IPS DF 19.7 (cell line): ENCODE results near the gene EEFSEC.

Experiments
- DNase-seq: peaks from one replicate; pipeline ENCODE4 v3.0.0-alpha.2; 2013; ENCODE audit warnings: low read depth, low spot score

The EEFSEC gene

DNA sequence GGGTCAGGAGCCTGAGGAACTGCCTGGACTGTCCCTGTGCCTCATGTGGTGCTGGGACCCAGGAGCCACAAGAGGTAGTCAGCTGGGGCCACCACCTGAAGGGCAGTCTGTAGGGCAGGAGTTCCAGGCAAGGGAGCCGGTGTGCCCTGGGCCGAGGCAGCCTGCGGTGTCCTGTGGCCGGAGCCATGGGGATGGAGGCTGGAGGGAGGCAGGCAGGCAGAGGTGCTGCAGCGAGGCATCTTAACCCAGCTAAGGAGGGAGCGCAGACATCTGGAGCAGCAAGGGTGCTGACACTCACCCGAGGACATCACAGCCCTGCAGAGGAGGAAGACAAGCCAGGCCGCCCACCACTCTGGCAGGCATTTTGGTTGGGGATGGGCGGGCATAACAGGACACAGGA, 235.7 kb downstream of the EEFSEC start:
- no peak for DNase-seq

DNA sequence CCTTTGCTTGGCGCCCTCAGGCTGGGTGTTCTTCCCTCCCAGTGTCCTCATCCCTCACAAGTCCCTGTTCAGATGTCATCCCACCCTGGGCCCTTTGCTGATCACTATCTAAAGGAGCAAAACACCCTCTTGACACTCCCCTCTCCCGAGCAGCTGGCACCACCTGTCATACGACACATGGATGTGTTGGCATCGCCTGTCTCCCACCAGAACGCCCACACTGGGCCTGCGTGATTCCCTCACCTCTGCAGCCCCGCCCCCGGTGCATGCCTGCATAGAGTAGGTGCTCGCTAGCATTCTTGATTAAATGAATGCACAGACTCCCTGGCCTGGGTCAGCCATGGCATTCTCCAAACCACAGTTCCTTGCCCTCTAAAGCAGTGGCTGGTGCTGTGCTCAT, 237.6 kb downstream of the EEFSEC start:
- DNase-seq, result no peak

DNA sequence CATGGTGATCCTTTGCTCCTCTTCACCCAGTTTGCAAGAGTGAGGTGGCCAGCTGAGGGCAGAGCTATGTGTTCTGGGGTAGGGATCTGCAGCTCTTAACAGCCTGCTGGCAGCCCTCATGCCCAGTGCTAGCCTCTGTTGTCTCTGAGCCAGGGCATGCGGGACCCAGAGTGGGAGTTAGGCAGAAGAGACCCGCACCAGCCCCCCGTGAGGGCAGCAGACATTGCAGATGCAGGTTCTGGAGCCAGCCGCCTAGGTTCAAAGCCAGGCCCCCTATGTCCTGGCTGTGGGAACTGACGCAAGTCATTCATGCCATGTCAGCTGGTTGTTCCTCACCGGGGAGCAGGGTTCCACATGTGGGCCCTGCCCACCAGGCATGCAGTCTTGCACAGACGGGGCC, 238.7 kb downstream of the EEFSEC start:
- DNase-seq, result no peak

DNA sequence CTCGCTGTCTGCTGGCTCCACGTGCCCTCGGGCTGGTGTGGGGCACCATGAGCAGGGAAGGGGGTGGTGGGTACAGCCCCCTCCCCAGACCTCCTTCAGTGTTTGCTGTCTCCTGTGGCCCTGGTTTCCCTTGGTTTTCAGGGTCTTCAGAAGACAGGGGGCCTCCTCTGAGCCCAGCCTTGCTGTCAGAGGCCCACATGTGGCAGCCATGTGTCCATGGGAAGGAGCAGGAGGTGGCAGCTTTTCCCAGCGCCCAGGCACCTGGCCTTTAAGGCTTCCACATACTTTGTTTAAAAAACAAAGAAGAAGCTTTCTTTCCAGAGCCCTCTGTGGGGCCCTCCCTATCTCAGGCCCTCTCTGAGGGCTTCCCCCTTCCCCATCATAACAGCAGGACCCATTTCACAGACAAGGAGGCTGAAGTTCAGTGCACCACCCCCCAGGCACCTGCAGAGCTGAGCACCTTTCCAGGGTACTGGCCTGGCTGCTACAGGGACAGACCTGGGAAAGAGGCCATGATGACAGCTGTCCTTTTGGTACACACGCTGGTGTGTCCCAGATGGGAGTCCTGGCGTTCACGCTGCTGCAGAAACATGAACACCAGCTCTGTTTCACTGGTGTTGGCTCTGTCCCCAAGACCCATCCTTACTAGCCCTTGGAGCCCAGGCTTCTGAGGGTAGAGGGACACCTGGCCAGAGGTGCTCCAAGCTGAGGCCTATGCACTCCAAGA, 239.7 kb downstream of the EEFSEC start:
- no peak for DNase-seq

DNA sequence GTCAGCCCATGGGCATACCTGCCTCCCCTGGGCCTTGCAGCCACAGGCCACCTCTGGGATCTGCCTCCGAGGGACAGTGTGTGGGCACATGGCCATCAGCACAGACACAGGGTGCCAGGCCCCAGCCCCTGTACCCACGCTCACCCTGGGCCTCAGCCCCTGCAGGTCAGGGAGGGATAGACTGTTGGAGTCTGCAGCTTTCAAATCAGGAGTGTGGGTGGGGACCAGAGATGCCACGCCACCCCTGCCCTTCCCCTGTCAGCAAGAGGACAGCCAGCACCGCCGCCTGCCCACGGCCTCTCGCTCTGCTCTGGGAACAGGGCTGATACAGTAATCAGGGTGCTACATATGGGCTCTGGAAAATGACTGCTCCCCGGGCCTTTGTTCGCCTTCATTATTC, 240.8 kb downstream of the EEFSEC start:
- no peak for DNase-seq

DNA sequence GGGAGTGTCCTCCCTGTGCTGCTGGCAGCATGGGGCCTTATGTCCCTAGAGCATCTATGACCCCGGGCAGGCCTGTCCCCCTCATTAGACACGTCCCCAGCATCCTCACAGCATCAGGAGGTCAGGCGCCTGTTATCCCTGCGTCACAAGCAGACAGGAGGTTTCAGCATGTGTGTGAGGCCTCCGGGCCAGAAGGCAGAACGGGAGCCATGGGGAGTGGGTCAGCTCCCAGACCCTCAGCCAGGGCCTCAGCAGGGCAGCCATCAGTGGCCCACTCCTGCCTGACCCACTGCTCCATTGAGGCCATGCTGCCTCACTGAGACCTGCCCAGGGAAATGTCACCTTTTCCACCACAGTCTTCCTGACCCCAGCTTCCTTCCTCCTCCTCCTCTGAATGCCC, 241.8 kb downstream of the EEFSEC start:
- no peak for DNase-seq

DNA sequence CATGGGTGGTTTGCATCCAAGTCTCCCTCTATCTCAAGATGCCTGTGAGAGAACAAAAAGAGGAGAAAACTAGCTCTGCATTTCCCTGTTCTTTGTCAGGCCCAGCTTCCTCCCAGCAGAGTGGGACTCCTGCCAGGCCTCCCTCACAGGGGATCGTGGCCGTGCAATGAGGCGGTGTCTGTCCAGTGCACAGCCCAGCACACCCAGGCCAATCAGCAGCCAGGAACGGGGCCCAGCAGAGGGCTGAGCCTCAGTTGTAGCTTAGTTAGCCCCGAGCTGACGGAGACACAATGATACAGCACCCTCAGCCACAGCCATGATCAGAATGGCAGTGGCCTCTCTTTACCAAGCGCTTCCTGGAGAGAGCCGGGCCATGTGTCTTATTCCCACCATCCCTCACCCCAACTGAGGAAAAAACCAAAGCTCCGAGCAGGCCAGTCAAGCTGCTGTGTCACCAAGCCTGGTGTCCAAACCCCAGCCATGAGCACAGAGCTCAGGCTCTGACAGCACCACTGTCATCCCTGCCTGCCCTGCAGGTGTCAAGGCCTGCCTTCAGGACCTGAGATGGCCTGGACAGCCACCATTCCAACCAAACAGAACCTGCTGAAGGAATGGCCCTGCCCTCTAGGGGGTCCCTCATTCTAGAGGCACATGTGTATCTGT, 242.3 kb downstream of the EEFSEC start:
- no peak for DNase-seq

DNA sequence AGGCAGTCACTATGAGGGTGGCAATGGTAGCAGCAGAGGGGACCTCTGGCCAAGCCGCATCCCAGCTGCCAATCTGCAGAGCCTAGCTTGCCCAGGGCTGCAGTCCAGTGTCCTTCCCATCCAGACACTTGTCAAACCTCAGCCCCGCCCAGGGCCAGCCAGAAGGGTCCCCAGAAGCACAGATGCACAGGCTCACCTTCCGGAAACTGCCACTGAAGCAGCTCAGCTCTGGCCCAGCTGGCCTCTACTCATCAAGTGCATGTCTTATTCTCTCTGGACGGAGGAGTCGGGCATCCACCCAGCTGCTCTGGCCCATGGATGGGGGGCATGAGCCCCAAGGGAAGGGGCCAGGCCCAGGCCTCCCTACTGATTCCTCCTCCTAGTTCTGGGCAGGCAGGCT, 244.2 kb downstream of the EEFSEC start:
- no peak for DNase-seq

DNA sequence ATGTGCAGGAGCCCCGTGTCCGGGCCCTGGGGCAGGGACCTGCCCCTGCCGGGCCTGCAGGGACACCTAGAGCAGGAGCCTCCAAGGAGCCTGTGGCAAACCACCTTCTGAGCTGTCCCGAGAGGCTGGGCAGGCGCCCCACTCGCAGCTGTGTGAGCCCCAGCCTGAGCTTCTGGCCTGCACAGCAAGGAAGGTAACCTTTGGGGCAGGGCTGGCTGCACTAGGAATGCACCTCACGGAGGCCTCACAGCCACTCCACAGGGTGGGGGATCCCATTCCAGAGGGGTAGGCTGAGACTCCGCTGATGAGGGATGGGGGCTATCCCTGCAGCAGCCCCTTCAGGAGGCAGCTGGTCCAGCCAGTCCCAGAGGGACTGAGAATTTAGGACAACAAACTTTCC, 245.3 kb downstream of the EEFSEC start:
- no peak for DNase-seq

DNA sequence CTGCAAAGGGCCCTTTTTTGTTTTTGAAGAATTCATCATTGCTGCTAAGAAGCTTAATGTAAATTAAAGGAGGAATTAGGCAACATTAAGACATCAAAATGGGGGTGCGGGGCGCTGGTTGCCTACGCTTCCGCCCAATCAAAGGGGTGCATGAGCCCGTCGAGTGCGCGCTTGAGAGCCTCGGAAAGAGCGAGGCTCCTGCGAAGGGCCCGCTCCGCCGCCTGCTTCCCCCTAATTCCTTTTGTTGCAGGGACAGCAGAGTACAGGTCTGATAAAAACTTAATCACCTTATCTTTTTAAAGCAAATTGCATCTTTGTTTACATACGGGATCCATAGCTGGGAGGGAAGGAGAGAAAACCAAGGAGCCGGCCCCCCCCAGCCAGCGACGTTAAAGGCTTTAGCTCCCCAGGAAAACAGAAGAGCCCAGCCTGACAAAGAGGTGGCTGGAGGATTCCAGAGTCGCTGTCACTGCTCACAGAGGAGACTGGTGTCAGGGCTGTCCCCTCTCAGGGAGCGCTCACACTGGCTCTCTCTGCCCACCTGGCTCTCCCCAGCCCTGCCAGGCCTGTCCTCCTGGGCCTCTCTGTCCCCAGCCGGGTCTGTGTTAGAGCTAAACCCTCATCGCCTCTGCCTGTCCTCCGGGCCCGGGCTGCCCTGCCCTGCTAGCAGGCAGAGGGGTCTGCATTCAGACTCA, 246.1 kb downstream of the EEFSEC start:
- DNase-seq, result no peak

DNA sequence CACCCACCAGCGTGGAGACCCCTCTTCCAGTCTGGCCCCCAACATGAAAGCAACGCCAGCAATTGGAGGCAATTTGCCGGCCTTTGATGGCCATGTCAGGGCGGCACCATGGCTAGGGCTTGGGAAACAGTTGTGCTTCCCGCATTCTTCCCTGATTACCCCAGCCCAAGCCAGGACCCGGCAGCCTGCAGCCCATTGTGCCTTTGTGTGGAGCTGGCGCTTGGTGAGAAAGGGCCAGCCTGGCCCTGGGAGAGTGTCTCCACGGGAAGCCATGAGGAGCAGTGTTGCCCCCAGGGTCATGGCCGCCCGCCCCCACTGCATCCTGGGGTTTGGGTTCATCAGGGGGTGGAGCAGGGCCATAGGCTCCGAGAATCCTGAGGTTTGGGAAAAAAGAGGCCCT, 247.4 kb downstream of the EEFSEC start:
- DNase-seq, result no peak

DNA sequence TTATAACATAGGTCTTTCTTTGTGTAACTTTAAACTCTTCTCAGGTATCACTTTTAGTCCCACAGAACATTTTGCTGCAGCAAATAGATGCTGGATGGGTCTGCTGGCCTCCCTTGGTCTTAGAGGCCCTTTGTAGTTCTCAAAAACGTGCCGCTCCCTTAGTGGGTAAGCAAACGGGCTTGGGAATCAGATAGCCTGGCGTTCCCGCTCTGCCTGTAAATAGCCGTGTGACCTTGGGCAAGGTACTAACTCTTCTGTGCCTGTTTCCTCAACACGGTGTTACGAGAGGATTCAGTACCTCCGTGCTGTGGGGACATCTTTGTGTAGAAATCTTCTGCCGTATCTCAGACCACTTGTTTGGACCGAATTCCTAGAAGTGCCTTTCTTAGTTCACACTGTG, 249.0 kb downstream of the EEFSEC start:
- DNase-seq, result no peak

DNA sequence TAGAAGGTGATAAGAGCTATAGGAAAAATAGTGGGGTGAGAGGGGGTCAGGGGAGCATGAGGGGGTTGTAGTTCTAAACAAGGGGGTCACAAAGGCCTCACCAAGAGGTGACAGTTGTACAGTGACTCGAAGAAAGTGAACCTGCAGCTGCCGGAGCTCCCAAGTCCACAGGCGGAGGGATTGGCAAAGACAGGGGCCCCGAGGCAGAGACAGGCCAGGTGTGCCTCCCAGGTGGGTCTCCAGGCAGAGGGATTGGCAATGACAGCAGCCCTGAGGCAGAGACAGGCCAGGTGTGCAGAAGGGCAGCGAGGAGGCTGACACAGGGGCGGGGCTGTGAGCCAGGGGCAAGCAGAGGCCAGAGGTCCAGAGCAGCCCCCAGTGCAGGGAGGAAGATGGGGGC, 249.7 kb downstream of the EEFSEC start:
- no peak for DNase-seq

DNA sequence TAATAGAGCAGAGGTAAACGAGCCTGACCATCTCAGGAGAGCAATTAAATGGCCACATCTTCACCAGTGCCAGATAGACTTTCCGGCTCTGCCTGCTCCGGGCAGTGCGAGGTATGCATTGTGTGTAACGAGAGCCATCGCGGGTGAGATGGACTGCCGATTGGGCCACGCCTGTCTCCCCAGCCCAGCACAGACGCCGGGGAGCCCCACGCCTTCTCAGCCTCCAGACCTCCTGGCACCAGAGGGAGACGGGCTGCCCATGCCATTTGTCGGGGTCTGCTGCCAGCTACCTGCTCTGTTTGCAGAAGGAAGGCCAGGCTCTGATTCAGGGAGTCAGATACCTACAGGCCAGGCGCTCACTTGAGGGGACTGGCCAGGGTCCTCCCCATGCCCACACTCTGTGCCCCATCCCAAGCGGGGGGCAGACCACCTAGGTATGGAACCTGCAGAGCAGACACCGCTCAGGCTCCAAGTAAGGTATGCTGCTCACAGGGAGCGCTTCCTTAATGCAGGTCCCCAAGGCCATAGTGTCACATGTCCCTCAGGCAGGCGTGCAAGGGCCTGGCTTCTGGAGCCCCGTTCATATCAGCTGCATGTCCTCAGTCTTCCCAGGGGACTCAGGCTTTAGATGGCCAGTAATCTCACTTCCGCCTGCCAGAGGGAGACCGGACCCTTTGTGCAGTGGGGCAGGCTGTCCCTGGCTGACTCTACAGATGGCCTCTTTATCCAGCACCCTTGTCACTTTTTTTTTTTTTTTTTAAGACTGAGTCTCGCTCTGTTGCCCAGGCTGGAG, 251.2 kb downstream of the EEFSEC start:
- DNase-seq, result no peak

DNA sequence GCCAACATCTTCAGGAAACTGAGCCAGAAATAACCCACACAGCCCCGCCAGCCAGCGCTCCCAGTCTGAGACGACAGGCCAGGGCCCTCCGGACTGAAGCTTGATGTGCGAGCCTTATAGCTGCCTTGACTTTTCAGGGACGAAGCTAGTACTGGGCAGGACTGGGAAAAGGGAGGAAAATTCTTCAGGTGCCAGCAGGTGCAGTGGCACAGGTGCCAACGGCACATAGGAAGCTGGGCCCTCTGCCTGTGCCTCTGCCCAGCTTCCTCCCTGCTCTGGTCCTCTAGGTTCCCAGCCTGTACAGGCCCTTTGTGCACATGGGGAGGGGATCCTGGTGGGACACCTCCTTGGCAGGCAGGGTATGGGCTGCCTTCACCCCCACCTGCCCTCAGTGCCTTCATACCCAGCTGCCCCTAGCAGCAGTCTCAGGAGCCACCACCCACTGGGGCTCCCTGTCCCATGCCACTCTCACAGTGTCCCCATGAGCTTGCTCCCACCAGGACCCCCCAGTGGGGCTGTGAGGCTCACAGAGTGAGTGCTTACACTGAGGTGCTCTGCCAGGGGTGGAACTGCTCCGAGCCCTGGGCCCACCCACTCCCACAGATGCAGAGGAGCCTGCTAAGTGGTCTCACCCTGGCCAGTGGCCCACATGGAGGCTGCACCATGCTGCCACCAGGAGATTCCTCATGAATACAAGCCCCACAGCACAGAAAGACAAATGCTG, 252.4 kb downstream of the EEFSEC start:
- DNase-seq, result no peak

DNA sequence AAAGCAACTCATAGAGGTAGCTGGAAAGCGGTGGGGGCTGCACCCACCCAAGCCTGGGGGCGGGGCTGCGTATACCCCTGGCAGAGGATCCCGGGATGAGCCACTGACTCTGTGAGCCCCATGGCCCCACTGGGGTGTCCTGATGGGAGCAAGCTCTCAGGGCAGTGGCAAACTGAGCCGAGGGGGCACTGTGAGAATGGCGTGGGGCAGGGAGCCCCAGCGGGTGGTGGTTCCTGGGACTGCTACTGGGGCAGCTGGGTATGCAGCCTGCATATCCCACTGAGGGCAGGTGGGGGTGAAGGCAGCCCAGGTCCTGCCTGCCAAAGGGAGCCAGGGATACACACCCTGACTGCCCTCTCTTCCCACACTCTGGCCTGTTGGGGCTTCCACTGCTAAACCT, 254.0 kb downstream of the EEFSEC start:
- DNase-seq, result no peak

DNA sequence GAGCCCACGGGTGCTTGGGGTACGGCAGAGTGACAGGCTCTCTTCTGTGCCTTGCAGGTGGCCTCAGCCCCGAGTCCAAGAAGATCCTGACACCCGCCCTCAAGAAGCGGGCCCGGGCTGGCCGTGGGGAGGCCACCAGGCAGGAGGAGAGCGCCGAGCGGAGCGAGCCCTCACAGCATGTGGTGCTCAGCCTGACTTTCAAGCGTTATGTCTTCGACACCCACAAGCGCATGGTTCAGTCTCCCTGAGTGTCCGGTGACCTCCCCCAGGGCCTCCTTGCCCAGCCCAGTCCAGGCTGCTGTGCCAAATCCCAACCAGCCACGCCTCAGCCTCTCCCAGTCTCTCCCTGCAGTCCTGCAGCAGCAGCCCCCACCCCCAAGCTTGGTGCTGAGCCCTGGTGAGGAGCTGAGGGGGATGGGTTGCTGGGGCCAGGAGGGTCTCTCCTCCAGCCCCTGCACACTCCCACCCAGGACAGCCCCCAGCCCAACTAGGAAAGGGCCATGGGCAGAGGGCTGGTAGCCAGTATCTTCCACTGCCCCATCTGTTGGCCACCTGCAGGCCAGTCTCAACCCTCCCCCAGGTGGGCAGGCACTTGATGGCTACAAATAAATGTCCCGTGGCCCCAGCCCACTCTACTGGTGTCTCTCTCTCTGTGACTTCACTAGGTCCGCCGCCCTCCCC, 254.9 kb downstream of the EEFSEC start:
- DNase-seq, result no peak

DNA sequence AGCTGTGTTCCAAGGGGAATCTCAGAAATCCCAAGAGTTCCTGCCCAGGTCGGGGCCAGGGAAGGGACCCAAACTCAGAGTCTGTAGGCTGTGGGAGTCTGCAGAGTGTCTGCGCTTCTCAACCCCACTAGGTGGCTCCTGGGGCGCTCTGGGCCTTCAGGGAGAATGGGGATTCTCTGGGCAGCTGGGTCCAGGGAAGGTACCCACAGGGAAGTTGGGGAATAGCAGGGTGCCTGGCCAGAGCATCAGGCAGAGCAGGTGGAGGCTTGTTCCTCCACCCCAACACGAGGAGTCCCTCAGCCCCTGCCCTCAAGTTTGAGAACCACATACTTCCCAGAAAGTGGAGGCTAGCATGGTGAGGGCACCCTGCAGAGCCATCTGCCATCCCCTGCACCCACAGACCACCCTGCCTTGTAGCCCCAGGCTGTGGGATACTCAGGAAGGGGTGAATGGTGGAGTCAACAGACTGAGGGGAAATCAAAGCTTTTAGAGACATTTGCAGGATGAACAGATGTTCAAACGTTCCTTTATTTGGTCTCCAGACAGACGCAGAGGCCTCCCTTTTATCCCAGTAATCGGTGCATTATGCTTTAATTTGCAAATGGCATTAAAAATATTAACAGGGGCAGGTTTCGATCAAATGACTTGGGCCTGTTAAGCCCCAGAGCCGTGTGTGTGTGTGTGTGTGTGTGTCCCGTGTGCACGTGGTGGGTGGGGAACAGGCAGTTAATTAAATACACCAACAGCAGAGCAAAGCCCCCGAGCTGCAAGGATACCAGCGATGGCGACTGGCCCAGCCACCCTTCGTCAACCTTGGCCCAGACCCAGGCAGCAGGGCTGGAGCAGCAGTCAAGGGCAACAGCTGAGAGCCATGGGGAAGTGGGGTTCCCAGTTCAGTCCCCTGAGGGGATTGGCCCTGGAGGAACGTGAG, 255.7 kb downstream of the EEFSEC start:
- DNase-seq, result no peak

DNA sequence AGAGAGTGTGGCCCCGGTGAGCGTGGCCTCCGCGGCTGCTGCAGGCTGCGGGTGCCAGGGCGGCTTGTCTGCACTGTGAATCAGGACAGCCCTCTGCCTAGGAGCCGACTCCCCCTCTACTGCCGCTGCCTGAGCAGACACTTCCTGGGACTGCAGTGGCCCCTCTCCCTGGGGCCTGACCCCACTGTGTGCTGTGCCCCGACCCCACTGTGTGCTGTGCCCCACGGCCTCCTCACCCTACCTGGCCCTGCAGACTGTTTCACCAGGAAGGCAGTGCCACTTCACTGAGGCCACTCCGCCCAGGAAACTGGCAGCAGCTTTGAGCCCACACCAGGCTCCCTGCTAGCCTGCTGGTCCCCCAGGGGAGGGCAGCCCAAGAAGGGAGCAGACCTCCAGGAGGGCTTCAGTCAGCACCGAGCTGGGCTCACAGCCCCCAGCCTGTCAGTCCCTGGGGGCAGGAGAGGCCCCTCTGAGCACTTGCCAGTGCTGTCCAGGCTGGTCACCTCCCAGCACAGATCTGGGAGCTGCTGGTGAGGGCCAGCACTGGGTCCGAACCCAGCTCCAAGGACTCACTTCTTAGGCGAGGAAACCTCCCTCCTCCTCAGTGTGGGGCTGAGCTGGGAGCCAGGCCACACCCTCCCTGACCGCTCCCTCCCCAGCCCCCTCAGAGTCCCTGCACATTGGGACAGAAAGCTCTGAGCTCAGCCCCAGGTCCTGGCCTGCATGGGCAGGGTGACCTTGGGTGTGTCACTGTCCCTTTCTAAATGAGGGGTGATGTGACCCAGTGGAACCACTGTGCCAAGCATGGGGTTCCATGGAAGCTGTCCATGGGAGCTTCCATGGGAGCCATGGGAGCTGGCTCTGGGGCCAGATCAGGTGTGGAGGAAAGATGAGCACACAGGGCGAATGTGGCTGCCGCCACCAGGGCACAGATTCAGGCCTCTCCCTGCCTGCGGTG, 256.6 kb downstream of the EEFSEC start:
- DNase-seq, result no peak
